Astrocyte (in vitro differentiated cells and primary cell): Measurements from ENCODE around the gene STMN3. TPM values are rescaled to one million over a fixed set of nuclear protein-coding genes. Genes with fewer than 3 reads are reported as not detected.
"Not testable (repeated sequence)": the region's sequence is repeated elsewhere in the genome, so short reads cannot be mapped to it uniquely, and the experiment has no call there.

ENCODE experiments used
- DNase-seq: peaks from one replicate; pipeline ENCODE4 v3.0.0-alpha.2; 2010; ENCODE audit warnings: low read depth
- FAIRE-seq: peaks from 2 replicates; lab custom pipeline; 2011; peaks lifted over from hg19 to GRCh38; lab: Jason Lieb, UNC
- H2AFZ ChIP-seq: 2 replicates; pipeline ENCODE4 v1.6.0; 2012; ENCODE audit warnings: low read depth, low read length, inconsistent platforms
- H3K27ac ChIP-seq: 2 replicates; pipeline ENCODE4 v1.5.1; 2011; ENCODE audit warnings: low read depth, low read length, inconsistent platforms
- H3K27me3 ChIP-seq: 2 replicates; pipeline ENCODE4 v1.6.0; 2011; ENCODE audit warnings: low read length, inconsistent platforms; ENCODE audit not compliant: insufficient read depth
- H3K36me3 ChIP-seq: 2 replicates; pipeline ENCODE4 v1.5.1; 2011; ENCODE audit warnings: low read length, inconsistent platforms; ENCODE audit not compliant: insufficient read depth
- H3K4me1 ChIP-seq: 2 replicates; pipeline ENCODE4 v1.5.1; 2011; ENCODE audit warnings: low read length, inconsistent platforms; ENCODE audit not compliant: insufficient read depth
- H3K4me2 ChIP-seq: 2 replicates; pipeline ENCODE4 v1.6.0; 2012; ENCODE audit warnings: low read length, inconsistent platforms
- H3K4me3 ChIP-seq: 2 replicates; pipeline ENCODE4 v1.5.1; 2011; ENCODE audit warnings: low read depth, mild to moderate bottlenecking, low read length, inconsistent platforms; ENCODE audit not compliant: insufficient read depth
- H3K79me2 ChIP-seq: 2 replicates; pipeline ENCODE4 v1.6.0; 2012; ENCODE audit warnings: mild to moderate bottlenecking, low read length, inconsistent platforms; ENCODE audit not compliant: insufficient read depth
- H3K9ac ChIP-seq: 2 replicates; pipeline ENCODE4 v1.6.0; 2012; ENCODE audit warnings: mild to moderate bottlenecking, low read length, inconsistent platforms
- H3K9me3 ChIP-seq: 2 replicates; pipeline ENCODE4 v1.5.1; 2012; ENCODE audit warnings: low read depth, mild to moderate bottlenecking, low read length, inconsistent platforms; ENCODE audit not compliant: insufficient read depth
- H4K20me1 ChIP-seq: 2 replicates; pipeline ENCODE4 v1.6.0; 2012; ENCODE audit warnings: low read length, inconsistent platforms; ENCODE audit not compliant: insufficient read depth
- H3K27ac Mint-ChIP-seq: one replicate; pipeline ENCODE4 v1.8.0; 2021; ENCODE audit warnings: mild to moderate bottlenecking, mixed read lengths; ENCODE audit not compliant: unreplicated experiment
- H3K27me3 Mint-ChIP-seq: one replicate; pipeline ENCODE4 v1.8.0; 2021; ENCODE audit warnings: low read depth, mixed read lengths; ENCODE audit not compliant: unreplicated experiment
- H3K36me3 Mint-ChIP-seq: one replicate; pipeline ENCODE4 v1.8.0; 2021; ENCODE audit warnings: low read depth, mixed read lengths; ENCODE audit not compliant: unreplicated experiment
- H3K4me1 Mint-ChIP-seq: one replicate; pipeline ENCODE4 v1.8.0; 2021; ENCODE audit warnings: low read depth, mixed read lengths; ENCODE audit not compliant: unreplicated experiment
- H3K4me3 Mint-ChIP-seq: one replicate; pipeline ENCODE4 v1.8.0; 2021; ENCODE audit warnings: mild to moderate bottlenecking, moderate library complexity, mixed read lengths; ENCODE audit not compliant: unreplicated experiment
- H3K9me3 Mint-ChIP-seq: one replicate; pipeline ENCODE4 v1.8.0; 2021; ENCODE audit warnings: mild to moderate bottlenecking, mixed read lengths; ENCODE audit not compliant: unreplicated experiment
- CTCF ChIP-seq: IDR thresholded peaks from 2 replicates; pipeline ENCODE4 v1.5.1; 2011; ENCODE audit warnings: low read depth, mild to moderate bottlenecking, inconsistent platforms, low read length, moderate library complexity; ENCODE audit not compliant: insufficient read depth
- EZH2 ChIP-seq: IDR thresholded peaks from 2 replicates; pipeline ENCODE4 v1.6.1; 2012; ENCODE audit warnings: mild to moderate bottlenecking, low read length, inconsistent platforms; ENCODE audit not compliant: insufficient read depth
- total RNA-seq: library from RNA; stranded (reverse); gene quantifications from 2 replicates; pipeline ENCODE4 v1.2.1, GENCODE V29; 2021

Gene STMN3
- total RNA-seq, 1 donor from 2014 or later = 30.7 TPM

DNA sequence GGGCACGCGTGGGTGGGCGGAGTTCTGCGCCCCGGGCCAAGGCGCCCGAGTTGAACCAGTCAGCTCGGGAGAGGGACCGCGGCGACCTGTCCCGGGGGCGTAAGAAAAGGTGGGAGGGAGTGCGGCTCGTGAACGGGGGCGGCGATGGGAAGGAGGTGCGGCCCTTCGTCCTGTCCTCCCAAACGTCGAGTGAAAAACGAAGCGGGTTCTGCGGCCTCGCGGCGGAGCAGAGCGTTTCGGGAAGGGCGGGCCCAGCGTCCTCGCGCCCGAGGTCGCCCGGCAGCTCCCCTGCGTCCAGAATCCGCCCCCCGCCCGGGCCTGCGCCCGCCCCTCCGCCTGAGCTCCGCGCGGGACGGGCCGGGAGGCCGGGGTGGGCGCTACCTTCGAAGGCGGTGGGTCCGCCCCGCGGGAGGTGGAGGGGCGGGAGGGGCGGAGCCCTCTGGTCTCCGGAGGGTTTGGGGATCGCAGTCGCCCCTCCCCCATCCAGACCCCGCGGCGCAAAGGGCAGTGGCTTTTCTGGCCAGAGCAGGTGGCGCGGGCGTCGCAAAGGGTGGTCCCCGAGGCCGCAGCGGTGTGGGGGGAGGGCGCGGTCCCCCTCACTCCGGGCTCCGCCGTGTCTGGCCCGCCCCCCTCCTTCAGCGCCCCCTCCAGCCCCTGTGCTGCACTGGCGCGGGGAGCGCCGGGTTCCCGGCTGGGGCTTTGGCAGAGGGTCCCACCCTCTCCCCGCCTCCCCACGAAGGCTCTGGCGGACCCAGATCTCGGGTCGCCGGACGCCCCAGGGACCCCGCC, 838 bp downstream of the STMN3 start:
- DNase-seq (no peak), FAIRE-seq (no peak)
- H3K27me3 ChIP-seq = no peaks in the 10 kb centered on the region
- Mint-ChIP-seq H3K4me3 (peak overlapping the region; percentile 77), H3K36me3 (no peaks in the 10 kb centered on the region), H3K27me3 (peaks cover 7% of the 10 kb centered on the region), H3K4me1 (peaks cover 3% of the 10 kb centered on the region), H3K9me3 (no peaks in the 10 kb centered on the region), H3K27ac (no peak overlapping the region)
- peak overlapping the region; percentile 91 for H3K4me2 ChIP-seq
- peak overlapping the region; percentile 56 for H3K4me3 ChIP-seq
- peaks cover 6% of the 10 kb centered on the region for H3K79me2 ChIP-seq
- no peaks in the 10 kb centered on the region for H3K36me3 ChIP-seq
- peaks cover 13% of the 10 kb centered on the region for H3K4me1 ChIP-seq
- H3K9me3 ChIP-seq = no peaks in the 10 kb centered on the region
- peaks cover 23% of the 10 kb centered on the region for H4K20me1 ChIP-seq
- H3K27ac ChIP-seq = no peak overlapping the region
- peak overlapping the region; percentile 57 for H3K9ac ChIP-seq
- TF ChIP-seq EZH2 (peak; percentile 81), CTCF (no peak)
- peak overlapping the region; percentile 73 for H2AFZ ChIP-seq

DNA sequence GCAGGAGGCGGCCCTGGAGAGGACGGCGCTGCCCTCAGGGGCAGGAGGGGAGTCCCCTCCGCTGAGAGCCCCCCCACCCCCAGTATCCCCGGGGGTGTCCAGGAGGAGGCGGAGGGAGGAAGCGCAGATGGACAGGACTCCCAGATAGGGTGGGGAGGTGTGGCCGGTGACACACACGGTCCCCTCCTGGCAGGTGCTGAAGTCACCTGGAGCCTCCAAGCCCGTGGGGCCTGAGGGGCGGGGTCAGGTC, 1.4 kb downstream of the STMN3 start:
- no peaks in the 10 kb centered on the region for H3K9me3 Mint-ChIP-seq
- peaks cover 3% of the 10 kb centered on the region for H3K4me1 Mint-ChIP-seq
- H3K9ac ChIP-seq = peak overlapping the region; percentile 57
- no peak overlapping the region for H2AFZ ChIP-seq
- H3K4me3 Mint-ChIP-seq = peak overlapping the region; percentile 83
- peaks cover 13% of the 10 kb centered on the region for H3K4me1 ChIP-seq
- H3K79me2 ChIP-seq = peaks cover 6% of the 10 kb centered on the region
- no peaks in the 10 kb centered on the region for H3K9me3 ChIP-seq
- peaks cover 7% of the 10 kb centered on the region for H3K27me3 Mint-ChIP-seq
- peak overlapping the region; percentile 91 for H3K4me2 ChIP-seq
- H3K36me3 Mint-ChIP-seq = no peaks in the 10 kb centered on the region
- peak overlapping the region; percentile 56 for H3K4me3 ChIP-seq
- peaks cover 23% of the 10 kb centered on the region for H4K20me1 ChIP-seq
- H3K27me3 ChIP-seq = no peaks in the 10 kb centered on the region
- H3K27ac ChIP-seq = no peak overlapping the region
- FAIRE-seq (no peak), DNase-seq (no peak)
- H3K36me3 ChIP-seq = no peaks in the 10 kb centered on the region
- no peak overlapping the region for H3K27ac Mint-ChIP-seq
- TF ChIP-seq CTCF (no peak), EZH2 (no peak)

DNA sequence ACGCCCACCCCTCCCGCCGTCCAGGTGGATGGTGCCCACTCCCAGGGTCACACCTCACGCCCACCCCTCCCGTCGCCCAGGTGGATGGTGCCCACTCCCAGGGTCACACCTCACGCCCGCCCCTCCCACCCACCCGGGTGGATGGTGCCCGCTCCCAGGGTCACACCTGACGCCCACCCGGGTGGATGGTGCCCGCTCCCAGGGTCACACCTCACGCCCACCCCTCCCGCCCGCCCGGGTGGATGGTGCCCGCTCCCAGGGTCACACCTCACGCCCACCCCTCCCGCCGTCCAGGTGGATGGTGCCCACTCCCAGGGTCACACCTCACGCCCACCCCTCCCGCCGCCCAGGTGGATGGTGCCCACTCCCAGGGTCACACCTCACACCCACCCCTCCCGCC, 2.7 kb downstream of the STMN3 start:
- not testable (repeated sequence) for H3K27me3 Mint-ChIP-seq, H3K36me3 Mint-ChIP-seq, H2AFZ ChIP-seq, H3K4me1 ChIP-seq, H3K9me3 Mint-ChIP-seq, H3K4me3 Mint-ChIP-seq, H3K4me1 Mint-ChIP-seq, H3K9ac ChIP-seq, FAIRE-seq, H3K27ac Mint-ChIP-seq, DNase-seq, H3K79me2 ChIP-seq, H3K27me3 ChIP-seq, H3K27ac ChIP-seq, H3K9me3 ChIP-seq, H3K4me2 ChIP-seq, H3K4me3 ChIP-seq, H3K36me3 ChIP-seq
- peaks cover 27% of the 10 kb centered on the region for H4K20me1 ChIP-seq
